HepG2 (cell line): ENCODE measurements around the gene PRDX2. TPM values are rescaled to one million over a fixed set of nuclear protein-coding genes. Genes with fewer than 3 reads are reported as not detected.

ENCODE experiments used
- GABPA ChIP-seq, 2 experiments: IDR thresholded peaks; 2 replicates each; pipeline ENCODE4 v1.6.1; 2011 to 2016; ENCODE audit warnings: low read depth in 2 of 2, low read length in 1 of 2, missing biosample characterization in 1 of 2, missing genetic modification characterization in 1 of 2
- KIAA2018 ChIP-seq: sonication (generic); formaldehyde crosslinking; IDR thresholded peaks from 2 replicates; pipeline ENCODE4 v1.5.0; 2020; ENCODE audit warnings: mild to moderate bottlenecking, missing genetic modification reagents, borderline replicate concordance
- MED1 ChIP-seq: sonication (generic); formaldehyde crosslinking; IDR thresholded peaks from 2 replicates; pipeline ENCODE4 v1.4.0; 2020; ENCODE audit warnings: missing genetic modification reagents
- NR2F6 ChIP-seq, 2 experiments: IDR thresholded peaks; 2 replicates each; pipeline ENCODE4 v1.6.1; 2016; ENCODE audit warnings: antibody characterized with exemption in 1 of 2, mild to moderate bottlenecking in 1 of 2
- ONECUT2 ChIP-seq: sonication (generic); formaldehyde crosslinking; IDR thresholded peaks from 2 replicates; pipeline ENCODE4 v1.4.0; 2020; ENCODE audit warnings: missing genetic modification reagents
- TCF7L2 ChIP-seq: IDR thresholded peaks from 2 replicates; pipeline ENCODE4 v1.6.1; 2011; ENCODE audit warnings: mild to moderate bottlenecking, low read depth, low read length, moderate library complexity
- THYN1 ChIP-seq: sonication (generic); formaldehyde crosslinking; IDR thresholded peaks from 2 replicates; pipeline ENCODE4 v1.8.1; 2023; ENCODE audit warnings: low read depth, mild to moderate bottlenecking, moderate library complexity, missing genetic modification reagents, borderline replicate concordance
- YY1 ChIP-seq: IDR thresholded peaks from 2 replicates; pipeline ENCODE4 v1.6.1; 2011; ENCODE audit warnings: low read length, low read depth, moderate library complexity, mild to moderate bottlenecking; ENCODE audit not compliant: insufficient read depth, insufficient replicate concordance
- ZBTB4 ChIP-seq: sonication (generic); formaldehyde crosslinking; IDR thresholded peaks from 2 replicates; pipeline ENCODE4 v1.4.0; 2020; ENCODE audit warnings: missing genetic modification reagents, mild to moderate bottlenecking, borderline replicate concordance
- ZFP1 ChIP-seq: IDR thresholded peaks from 2 replicates; pipeline ENCODE4 v1.6.1; 2016
- ZFP41 ChIP-seq: sonication (generic); formaldehyde crosslinking; IDR thresholded peaks from 2 replicates; pipeline ENCODE4 v1.4.0; 2020; ENCODE audit warnings: mild to moderate bottlenecking, missing genetic modification reagents, borderline replicate concordance
- ZNF276 ChIP-seq: sonication (generic); formaldehyde crosslinking; IDR thresholded peaks from 2 replicates; pipeline ENCODE4 v1.4.0; 2020; ENCODE audit warnings: mild to moderate bottlenecking, low read depth, missing genetic modification reagents
- ZNF639 ChIP-seq: conservative IDR thresholded peaks from 2 replicates; pipeline ENCODE4 v1.6.1; 2018; ENCODE audit warnings: missing genetic modification reagents
- polyA plus RNA-seq, 8 experiments: library from polyadenylated mRNA; depleted of rRNA in 3 of 8; stranded (reverse) in 7 of 8; unstranded in 1 of 8; fragments of >200 nt; fragmentation: Illumina TruSeq in 4 of 8; extraction: Trizol in 4 of 8; gene quantifications; 2 replicates each; pipeline versions ENCODE4 v1.2.1 to v1.2.3, GENCODE V29; 2011 to 2016; ENCODE audit warnings: low read depth in 4 of 8, missing spikeins in 1 of 8, mixed read lengths in 1 of 8; ENCODE audit not compliant: insufficient read depth in 1 of 8
- total RNA-seq, 5 experiments: library from RNA; depleted of rRNA; stranded (reverse); fragments of >200 nt; fragmentation: Illumina TruSeq; extraction: Trizol; gene quantifications; 2 replicates each; pipeline ENCODE4 v1.2.3, GENCODE V29; 2016; ENCODE audit warnings: low read depth in 1 of 5

PRDX2 gene
- total and polyA plus RNA-seq, 2 of the 13 experiments (the other 11 are each of a cell fraction or from before 2014, with no cell fraction given): 218 to 381 TPM

- peak; percentile 78; the same call in 1 of the 2 replicates for TF ChIP-seq NR2F6 (IDR thresholded peaks at IDR 0.05)
- TF ChIP-seq NR2F6 (CRISPR knock-in tag; IDR thresholded peaks at IDR 0.05): peak; percentile 92
- no peak for TF ChIP-seq ZFP1 (CRISPR knock-in tag)
- TF ChIP-seq ZBTB4 (CRISPR knock-in tag): no peak
- TF ChIP-seq YY1: peak; percentile 74
- no peak for TF ChIP-seq TCF7L2
- TF ChIP-seq MED1 (CRISPR knock-in tag): peak; percentile 60
- TF ChIP-seq KIAA2018 (CRISPR knock-in tag): no peak
- peak; percentile 72; the same call in 1 of the 2 replicates for TF ChIP-seq ZNF639
- TF ChIP-seq GABPA (IDR thresholded peaks at IDR 0.05; ENCODE audit: low read depth, low read length): peak; percentile 69
- peak; percentile 87 for TF ChIP-seq GABPA (CRISPR knock-in tag; IDR thresholded peaks at IDR 0.05; ENCODE audit: low read depth)
- no peak for TF ChIP-seq ZNF276 (CRISPR knock-in tag)
- no peak for TF ChIP-seq ONECUT2 (CRISPR knock-in tag)
- TF ChIP-seq THYN1 (CRISPR knock-in tag): no peak
- no peak for TF ChIP-seq ZFP41
These were observed 9.3 kb downstream of the PRDX2 start (continued) for GRCh38 chr19:12792051-12792852.
